NCI-H510A treated with DMSO at 0.1 percent for 48 hours (cell line): ENCODE data around the gene SIGLEC15.
"Not testable (repeated sequence)": the region's sequence is repeated elsewhere in the genome, so short reads cannot be mapped to it uniquely, and the experiment has no call there.

ENCODE experiments used
- DNase-seq: peaks from one replicate; lab custom pipeline; 2025; lab: John Stamatoyannopoulos, UW

SIGLEC15 gene

GRCh38 chr18:45825258-45826044 is at the start of gene SIGLEC15:
Gene SIGLEC15 (plus strand): TSS chr18:45825675. CDS start chr18:45825729, 54 bp downstream.
- no peak for DNase-seq

GRCh38 chr18:45775743-45776142 is 49.7 kb upstream of the SIGLEC15 start:
- no peak for DNase-seq

- no peak for DNase-seq
Measured at GRCh38 chr18:45777393-45777792, 48.1 kb upstream of the SIGLEC15 start.

- no peak for DNase-seq
Measured at GRCh38 chr18:45780568-45780967, 44.9 kb upstream of the SIGLEC15 start.

GRCh38 chr18:45782662-45783061 is 42.8 kb upstream of the SIGLEC15 start:
- DNase-seq: no peak

GRCh38 chr18:45783097-45784075 is 42.1 kb upstream of the SIGLEC15 start:
- DNase-seq: no peak

GRCh38 chr18:45785134-45785533 is 40.3 kb upstream of the SIGLEC15 start:
- no peak for DNase-seq

- no peak for DNase-seq
Measured at GRCh38 chr18:45786941-45787340, 38.5 kb upstream of the SIGLEC15 start.

- DNase-seq: no peak
Measured at GRCh38 chr18:45787346-45787745, 38.1 kb upstream of the SIGLEC15 start.

GRCh38 chr18:45788861-45789260 is 36.6 kb upstream of the SIGLEC15 start:
- DNase-seq: no peak

- no peak for DNase-seq
Measured at GRCh38 chr18:45792506-45793263, 32.8 kb upstream of the SIGLEC15 start.

- no peak for DNase-seq
Measured at GRCh38 chr18:45793264-45793965, 32.1 kb upstream of the SIGLEC15 start.

GRCh38 chr18:45801416-45802004 is 24.0 kb upstream of the SIGLEC15 start:
- no peak for DNase-seq

GRCh38 chr18:45802814-45803492 is 22.5 kb upstream of the SIGLEC15 start:
- no peak for DNase-seq

- DNase-seq: no peak
Measured at GRCh38 chr18:45805551-45805950, 19.9 kb upstream of the SIGLEC15 start.

- no peak for DNase-seq
Measured at GRCh38 chr18:45806226-45806625, 19.2 kb upstream of the SIGLEC15 start.

GRCh38 chr18:45807144-45807543 is 18.3 kb upstream of the SIGLEC15 start:
- not testable (repeated sequence) for DNase-seq

- DNase-seq: not testable (repeated sequence)
Measured at GRCh38 chr18:45814733-45815132, 10.7 kb upstream of the SIGLEC15 start.

GRCh38 chr18:45817543-45817942 is 7.9 kb upstream of the SIGLEC15 start:
- no peak for DNase-seq

- not testable (repeated sequence) for DNase-seq
Measured at GRCh38 chr18:45818765-45819164, 6.7 kb upstream of the SIGLEC15 start.
